ENCODE measurements around the gene PCNX3. TPM values are rescaled to one million over a fixed set of nuclear protein-coding genes. Genes with fewer than 3 reads are reported as not detected.

Gene PCNX3
- total RNA-seq, 3 donors from 2014 or later (not counting 1 experiment from before 2014, with no cell fraction given): 101 to 105 (median 102) TPM

DNA sequence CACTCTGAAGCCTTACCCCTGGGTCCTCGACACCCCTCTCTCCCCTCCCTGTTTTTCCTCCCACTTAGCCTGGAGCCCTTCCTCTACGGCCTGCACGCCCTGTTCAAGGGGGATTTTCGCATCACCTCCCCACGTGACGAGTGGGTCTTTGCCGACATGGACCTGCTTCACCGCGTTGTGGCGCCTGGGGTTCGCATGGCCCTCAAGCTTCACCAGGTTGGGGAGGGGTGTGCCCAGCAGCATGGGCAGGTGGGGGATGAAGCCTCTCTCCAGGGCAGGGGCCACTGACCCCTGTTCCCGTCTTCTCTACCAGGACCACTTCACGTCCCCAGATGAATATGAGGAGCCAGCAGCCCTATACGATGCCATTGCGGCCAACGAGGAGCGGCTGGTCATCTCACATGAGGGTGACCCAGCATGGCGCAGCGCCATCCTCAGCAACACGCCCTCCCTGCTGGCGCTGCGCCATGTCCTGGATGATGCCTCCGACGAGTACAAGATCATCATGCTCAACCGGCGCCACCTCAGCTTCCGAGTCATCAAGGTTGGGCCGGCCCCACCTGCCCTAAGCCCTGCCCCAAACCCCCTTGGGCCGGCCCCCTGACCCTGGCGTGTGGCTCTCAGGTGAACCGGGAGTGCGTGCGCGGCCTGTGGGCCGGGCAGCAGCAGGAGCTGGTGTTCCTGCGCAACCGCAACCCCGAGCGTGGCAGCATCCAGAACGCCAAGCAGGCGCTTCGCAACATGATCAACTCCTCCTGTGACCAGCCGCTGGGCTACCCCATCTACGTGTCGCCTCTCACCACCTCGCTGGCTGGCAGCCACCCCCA lies 19.5 kb downstream of the PCNX3 start:
- no peaks in the 10 kb centered on the region for H3K27me3 Mint-ChIP-seq (ENCODE audit: low read depth in 2 of 2)
- H3K4me3 ChIP-seq (ENCODE audit: low read length): no peak overlapping the region
- WGBS (ENCODE audit: insufficient coverage): 97% methylated on average over 46 of the region's 46 CpGs
- ATAC-seq (no peak), DNase-seq (no peak)
- H3K27me3 ChIP-seq (ENCODE audit: control insufficient read depth, insufficient read depth, low read length): no peaks in the 10 kb centered on the region
- H3K9me3 ChIP-seq (ENCODE audit: control insufficient read depth, insufficient read depth, low read length): no peaks in the 10 kb centered on the region
- intact Hi-C loops (cut with micrococcal nuclease): loop anchor here (5.0 kb wide), 1 partner anchor 77 kb away; the partner anchor contains the start of gene KAT5
- peaks cover 43 to 46% of the 10 kb centered on the region in 2 donors for H3K4me1 Mint-ChIP-seq
- H3K36me3 ChIP-seq (ENCODE audit: control insufficient read depth, insufficient read depth, low read length): peaks cover 41% of the 10 kb centered on the region
- H3K4me1 ChIP-seq (ENCODE audit: control insufficient read depth, insufficient read depth, low read length): peaks cover 58% of the 10 kb centered on the region
- peak overlapping the region; percentile 68 for H3K27ac ChIP-seq (ENCODE audit: low read length)
- H3K27ac Mint-ChIP-seq: peak overlapping the region; percentile 91 to 92
- H3K4me3 Mint-ChIP-seq: peak overlapping the region; percentile 71
- no peaks in the 10 kb centered on the region for H3K36me3 Mint-ChIP-seq
- TF ChIP-seq, protein P1, sequence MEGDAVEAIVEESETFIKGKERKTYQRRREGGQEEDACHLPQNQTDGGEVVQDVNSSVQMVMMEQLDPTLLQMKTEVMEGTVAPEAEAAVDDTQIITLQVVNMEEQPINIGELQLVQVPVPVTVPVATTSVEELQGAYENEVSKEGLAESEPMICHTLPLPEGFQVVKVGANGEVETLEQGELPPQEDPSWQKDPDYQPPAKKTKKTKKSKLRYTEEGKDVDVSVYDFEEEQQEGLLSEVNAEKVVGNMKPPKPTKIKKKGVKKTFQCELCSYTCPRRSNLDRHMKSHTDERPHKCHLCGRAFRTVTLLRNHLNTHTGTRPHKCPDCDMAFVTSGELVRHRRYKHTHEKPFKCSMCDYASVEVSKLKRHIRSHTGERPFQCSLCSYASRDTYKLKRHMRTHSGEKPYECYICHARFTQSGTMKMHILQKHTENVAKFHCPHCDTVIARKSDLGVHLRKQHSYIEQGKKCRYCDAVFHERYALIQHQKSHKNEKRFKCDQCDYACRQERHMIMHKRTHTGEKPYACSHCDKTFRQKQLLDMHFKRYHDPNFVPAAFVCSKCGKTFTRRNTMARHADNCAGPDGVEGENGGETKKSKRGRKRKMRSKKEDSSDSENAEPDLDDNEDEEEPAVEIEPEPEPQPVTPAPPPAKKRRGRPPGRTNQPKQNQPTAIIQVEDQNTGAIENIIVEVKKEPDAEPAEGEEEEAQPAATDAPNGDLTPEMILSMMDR (IDR thresholded peaks at IDR 0.05): no peak
- no peaks in the 10 kb centered on the region for H3K9me3 Mint-ChIP-seq

- intact Hi-C loops (cut with micrococcal nuclease): loop anchor here (5.0 kb wide), 1 partner anchor 76 kb away; the partner anchor contains the start of gene KAT5
- Mint-ChIP-seq H3K27ac (peak overlapping the region; percentile 98 to 99), H3K27me3 (ENCODE audit: low read depth in 2 of 2) (no peaks in the 10 kb centered on the region), H3K4me1 (peaks cover 47 to 55% of the 10 kb centered on the region in 2 donors), H3K36me3 (no peaks in the 10 kb centered on the region), H3K9me3 (no peaks in the 10 kb centered on the region), H3K4me3 (peak overlapping the region; percentile 45)
- DNase-seq (no peak), ATAC-seq (no peak)
- H3K4me3 ChIP-seq (ENCODE audit: low read length): no peak overlapping the region
- H3K27ac ChIP-seq (ENCODE audit: low read length): peak overlapping the region; percentile 98
- peaks cover 36% of the 10 kb centered on the region for H3K36me3 ChIP-seq (ENCODE audit: control insufficient read depth, insufficient read depth, low read length)
- peaks cover 71% of the 10 kb centered on the region for H3K4me1 ChIP-seq (ENCODE audit: control insufficient read depth, insufficient read depth, low read length)
- no peaks in the 10 kb centered on the region for H3K9me3 ChIP-seq (ENCODE audit: control insufficient read depth, insufficient read depth, low read length)
- H3K27me3 ChIP-seq (ENCODE audit: control insufficient read depth, insufficient read depth, low read length): no peaks in the 10 kb centered on the region
- 97% methylated on average over 28 of the region's 28 CpGs for WGBS (ENCODE audit: insufficient coverage)
- TF ChIP-seq, protein P1 (IDR thresholded peaks at IDR 0.05): no peak
Observed at GRCh38 chr11:65636108-65637031, 20.8 kb downstream of the PCNX3 start.

DNA sequence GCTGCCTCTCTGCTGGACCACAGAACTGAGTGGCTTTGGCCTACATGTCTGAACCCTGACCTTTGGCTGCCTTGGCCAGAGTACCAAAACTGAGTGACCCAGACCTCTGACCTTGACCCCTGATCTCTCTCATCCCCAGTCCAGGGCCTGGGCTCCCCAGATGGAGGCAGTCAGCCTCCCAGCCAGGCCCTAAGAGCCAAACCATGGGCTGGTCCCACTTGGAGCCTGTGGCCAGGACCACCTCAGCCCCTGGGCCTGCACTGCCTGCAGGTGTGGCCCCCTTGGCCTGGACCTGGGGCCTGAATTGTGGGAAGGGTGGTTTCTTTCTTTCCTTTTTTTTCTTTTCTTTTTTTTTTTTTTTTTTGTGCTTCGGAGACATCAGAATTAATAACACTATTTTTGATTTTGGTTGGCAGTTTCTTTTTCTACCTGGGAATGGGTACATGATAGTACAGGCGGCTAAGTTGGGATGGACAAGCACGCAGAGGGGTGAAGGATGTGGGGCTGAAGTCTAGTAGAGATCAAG lies 21.5 kb downstream of the PCNX3 start:
- peak overlapping the region; percentile 98 for H3K27ac ChIP-seq (ENCODE audit: low read length)
- peak overlapping the region; percentile 98 to 99 for H3K27ac Mint-ChIP-seq
- no peaks in the 10 kb centered on the region for H3K9me3 Mint-ChIP-seq
- no peaks in the 10 kb centered on the region for H3K27me3 Mint-ChIP-seq (ENCODE audit: low read depth in 2 of 2)
- H3K9me3 ChIP-seq (ENCODE audit: control insufficient read depth, insufficient read depth, low read length): no peaks in the 10 kb centered on the region
- peaks cover 52 to 62% of the 10 kb centered on the region in 2 donors for H3K4me1 Mint-ChIP-seq
- TF ChIP-seq, protein P1 (IDR thresholded peaks at IDR 0.05): no peak
- no peak for DNase-seq
- H3K4me3 Mint-ChIP-seq: peak overlapping the region; percentile 95
- H3K27me3 ChIP-seq (ENCODE audit: control insufficient read depth, insufficient read depth, low read length): no peaks in the 10 kb centered on the region
- intact Hi-C loops (cut with micrococcal nuclease): loop anchor here (5.0 kb wide), 1 partner anchor 75 kb away; the partner anchor contains the start of gene KAT5
- H3K36me3 Mint-ChIP-seq: no peaks in the 10 kb centered on the region
- peaks cover 41% of the 10 kb centered on the region for H3K36me3 ChIP-seq (ENCODE audit: control insufficient read depth, insufficient read depth, low read length)
- peaks cover 78% of the 10 kb centered on the region for H3K4me1 ChIP-seq (ENCODE audit: control insufficient read depth, insufficient read depth, low read length)
- 91% methylated on average over 2 of the region's 3 CpGs for WGBS (ENCODE audit: insufficient coverage)
- H3K4me3 ChIP-seq (ENCODE audit: low read length): no peak overlapping the region
- ATAC-seq: no peak

Data from natural killer cell (primary cell).